Mesenteric fat pad (tissue), 1 donor: ENCODE measurements around the gene EXOC4. TPM values are rescaled to one million over a fixed set of nuclear protein-coding genes. Genes with fewer than 3 reads are reported as not detected.

Experiments used
- DNase-seq: peaks from one replicate; pipeline ENCODE4 v3.0.0-alpha.2; 2020; ENCODE audit warnings: low spot score
- total RNA-seq: library from RNA; stranded (reverse); fragmentation: NEBNext Ultra II Directional; extraction: Animal tissue kit (Norgen Biotek cat#: 25700); gene quantifications from one replicate; pipeline ENCODE4 v1.2.1, GENCODE V29; 2021
- donor health status: DM: yes; HTN: yes; CAD: no.

Gene EXOC4
- total RNA-seq, 1 donor from 2014 or later, result 79.3 TPM

DNA sequence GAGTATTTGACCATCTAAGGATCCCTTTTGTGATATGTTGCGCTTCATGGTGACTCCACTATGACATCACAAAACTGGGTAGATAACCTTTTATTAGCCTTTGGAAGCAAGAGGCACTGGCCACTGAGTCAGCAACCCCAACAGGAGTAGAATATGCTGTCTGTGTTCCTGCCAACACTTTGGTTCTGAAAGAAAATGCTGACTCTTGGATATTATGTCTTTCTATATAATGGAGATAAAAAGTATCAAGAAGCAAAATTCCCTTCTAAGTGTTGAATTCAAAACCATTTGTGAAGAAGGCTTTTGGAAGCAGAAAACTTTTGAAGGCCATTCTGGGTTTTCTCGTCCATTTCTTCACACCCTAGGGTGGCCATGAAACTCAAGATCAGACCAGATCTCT, 528.0 kb downstream of the EXOC4 start:
- DNase-seq, result no peak

DNA sequence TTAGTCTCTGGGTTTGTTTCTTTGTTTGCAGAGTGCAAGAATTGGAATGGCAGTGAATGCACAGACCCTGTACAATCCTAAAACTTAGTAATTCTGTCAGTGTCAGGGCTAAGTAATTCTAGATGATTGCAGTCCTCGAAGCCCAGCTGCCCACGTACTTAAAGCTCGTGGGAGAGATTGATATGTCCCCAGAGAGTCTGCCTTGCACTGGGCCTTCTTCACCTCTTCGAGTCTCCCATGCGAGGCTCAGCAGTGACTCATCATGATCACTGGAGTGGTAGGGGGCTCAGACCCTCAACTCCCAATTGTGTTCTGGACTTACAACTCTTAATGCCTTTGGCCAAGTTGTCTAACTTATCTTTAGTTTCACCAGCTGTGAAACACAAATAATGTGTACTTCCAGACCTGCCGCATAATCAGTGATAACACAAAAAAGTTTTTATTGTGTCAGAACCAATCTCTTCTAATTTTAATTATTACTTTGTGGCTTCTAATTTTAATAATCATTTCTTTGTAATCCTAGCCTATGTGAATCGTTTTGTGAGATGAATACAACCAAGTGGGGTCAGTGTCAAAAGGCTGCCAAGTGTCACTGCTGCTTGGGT, 528.7 kb downstream of the EXOC4 start:
- no peak for DNase-seq

GRCh38 chr7:133782470-133782869, 529.6 kb downstream of the EXOC4 start:
- DNase-seq, result no peak

GRCh38 chr7:133783276-133783675, 530.4 kb downstream of the EXOC4 start:
- DNase-seq, result no peak

DNA sequence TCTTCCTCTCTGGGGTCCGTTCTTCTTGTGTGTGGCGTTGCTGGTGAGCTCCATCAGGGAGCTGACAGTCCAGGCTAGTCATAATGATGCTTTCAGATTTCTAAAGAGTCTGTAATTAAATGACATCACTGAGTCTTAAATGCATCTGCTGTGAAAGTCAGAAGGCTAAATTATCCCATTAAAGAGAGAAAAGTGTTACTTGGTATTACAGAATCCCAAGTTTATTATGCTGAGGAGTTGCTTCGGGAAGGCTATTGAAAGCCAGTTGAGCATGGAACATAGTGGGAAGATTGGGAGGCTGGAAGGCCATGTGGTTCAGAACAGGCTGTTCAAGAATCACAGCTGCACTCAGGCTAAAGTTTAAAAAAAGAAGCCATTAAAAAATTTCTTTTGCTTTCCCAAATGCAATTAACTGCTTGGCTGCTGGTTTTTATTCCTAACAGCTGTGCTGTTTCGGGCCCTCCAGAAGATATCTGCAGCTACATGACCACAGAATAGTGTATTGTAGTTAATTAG, 531.7 kb downstream of the EXOC4 start:
- DNase-seq, result no peak

DNA sequence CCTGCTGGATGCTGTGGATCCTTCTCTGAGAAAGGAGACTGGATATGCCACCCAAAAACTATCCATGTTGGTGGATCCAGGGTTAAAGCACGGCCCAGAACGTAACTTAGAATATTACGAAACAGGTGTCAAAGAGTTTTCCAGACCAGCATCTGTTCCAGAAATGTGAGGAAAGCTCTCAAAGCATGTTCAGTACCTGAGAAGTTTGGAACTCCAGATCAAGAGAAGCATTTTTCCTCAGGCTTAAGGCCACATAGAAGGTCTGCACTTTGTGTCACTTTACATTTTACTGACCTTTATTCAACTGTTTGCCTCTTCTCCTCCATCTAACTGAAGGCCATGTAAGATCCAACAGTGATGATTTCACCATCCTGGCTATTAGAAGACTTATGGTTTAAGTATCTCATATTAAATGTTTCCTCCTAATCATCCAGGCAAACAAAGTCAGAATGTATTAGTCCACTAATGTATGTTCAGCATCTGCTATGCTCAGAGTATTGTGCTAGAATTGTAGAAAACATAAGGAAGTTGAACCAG, 533.6 kb downstream of the EXOC4 start:
- no peak for DNase-seq

DNA sequence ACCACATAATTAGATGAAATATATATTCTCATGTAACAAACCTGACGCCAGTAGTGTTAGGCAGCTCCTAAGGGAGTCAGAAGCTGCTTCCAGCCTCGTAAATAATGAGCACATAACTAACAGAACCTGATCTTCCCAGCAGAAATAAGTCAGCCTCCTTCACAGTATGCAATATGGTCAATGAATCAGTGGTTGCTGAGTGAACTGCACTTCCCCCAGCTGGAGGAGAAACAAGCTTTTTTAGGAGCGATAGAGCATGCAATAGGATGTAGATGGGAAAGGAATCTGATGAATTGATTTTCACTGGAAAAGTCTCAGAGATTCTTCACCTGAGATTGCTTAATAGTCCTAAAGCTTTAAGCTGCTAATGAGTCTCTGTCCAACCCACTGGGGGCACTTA, 537.1 kb downstream of the EXOC4 start:
- no peak for DNase-seq

DNA sequence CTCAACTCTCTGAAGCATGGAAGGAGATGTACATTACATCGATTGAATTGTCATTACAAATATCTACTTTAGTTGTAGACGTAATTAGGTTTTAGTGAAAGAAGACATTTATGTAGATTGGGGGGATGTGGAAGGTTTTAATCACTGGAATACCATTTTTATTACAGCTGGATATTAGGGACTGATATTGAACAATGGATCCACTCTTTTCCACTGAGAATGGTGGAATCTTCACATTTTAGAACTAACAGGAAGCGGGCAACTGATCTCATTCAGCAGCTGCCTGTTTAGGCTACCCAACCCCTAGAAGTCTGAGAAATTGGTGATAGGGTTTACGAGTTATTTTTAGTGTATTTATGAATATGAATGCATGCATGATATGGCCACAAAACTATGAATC, 538.0 kb downstream of the EXOC4 start:
- no peak for DNase-seq

- DNase-seq, result no peak
Observed at GRCh38 chr7:133794479-133794878, 541.6 kb downstream of the EXOC4 start.

DNA sequence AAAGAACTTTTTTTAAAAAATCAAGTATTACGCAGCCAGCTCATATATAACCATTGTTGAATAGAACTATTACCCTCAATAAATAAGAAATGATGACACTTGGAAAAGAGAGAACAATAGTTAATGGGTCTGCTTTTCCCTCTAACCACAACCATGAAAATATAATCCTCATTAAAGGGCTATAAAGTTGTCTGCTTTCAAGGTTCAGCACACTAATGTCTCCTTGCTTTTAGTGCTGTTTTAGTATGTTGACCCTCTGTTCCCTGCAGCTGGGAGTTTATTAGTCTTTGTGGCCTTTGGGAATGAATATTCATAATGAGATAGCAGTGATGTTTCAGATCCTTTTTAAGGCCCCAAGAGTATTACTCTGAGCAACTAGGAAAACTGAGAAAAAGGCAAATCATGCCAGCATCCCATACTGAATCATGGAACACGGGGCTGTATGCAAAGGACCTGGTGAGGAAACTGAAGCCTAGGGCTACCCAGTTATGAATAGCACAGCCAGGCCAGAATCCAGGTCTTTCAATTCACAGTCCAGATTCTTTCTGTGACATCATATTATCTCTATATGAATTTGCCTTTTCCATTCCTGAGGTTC, 542.3 kb downstream of the EXOC4 start:
- no peak for DNase-seq

DNA sequence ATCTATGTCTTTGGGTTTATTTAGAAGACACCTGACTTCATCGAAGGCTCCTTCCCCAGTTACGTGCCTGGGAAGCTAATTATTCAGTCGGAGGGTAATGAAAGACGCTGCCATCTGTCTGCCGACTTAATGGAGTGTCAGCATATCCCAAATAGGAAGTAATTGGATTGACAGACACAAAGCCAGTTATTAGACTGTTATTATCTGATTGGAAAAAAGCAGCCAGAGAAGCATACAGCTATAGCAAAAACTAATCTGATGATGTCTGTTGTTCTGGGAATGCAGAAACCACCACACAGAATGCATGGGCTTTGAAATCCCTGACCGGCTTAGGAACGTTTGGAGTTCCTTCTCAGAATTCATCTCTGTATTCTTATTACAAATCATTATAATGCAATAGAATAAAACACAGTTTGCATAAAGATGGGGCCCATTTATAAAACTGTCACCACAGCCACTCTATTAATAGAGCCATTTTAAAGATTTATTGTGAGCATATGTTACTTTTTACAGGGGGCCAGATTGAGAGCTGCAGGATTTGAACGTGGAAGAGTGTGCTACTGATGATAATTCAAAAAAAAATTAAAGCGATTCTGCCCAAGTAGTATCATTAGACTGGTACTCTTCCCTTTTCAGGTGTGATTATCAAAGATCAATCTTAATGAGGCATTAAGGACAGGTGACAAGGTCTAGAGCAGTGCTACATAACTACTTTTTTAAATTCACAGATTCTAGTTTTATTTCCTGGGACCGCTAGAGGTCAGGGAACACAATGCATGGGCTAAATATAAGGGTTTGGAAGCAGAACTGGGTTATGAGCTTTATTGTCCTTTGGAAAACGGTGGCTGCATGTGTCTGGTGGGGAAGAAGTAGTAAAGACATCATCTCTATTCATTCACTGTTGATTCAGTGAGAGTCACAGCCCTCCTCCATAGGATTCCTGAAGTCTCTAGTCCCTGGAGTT, 544.2 kb downstream of the EXOC4 start:
- DNase-seq, result no peak

GRCh38 chr7:133797818-133798520, 545.1 kb downstream of the EXOC4 start:
- no peak for DNase-seq

DNA sequence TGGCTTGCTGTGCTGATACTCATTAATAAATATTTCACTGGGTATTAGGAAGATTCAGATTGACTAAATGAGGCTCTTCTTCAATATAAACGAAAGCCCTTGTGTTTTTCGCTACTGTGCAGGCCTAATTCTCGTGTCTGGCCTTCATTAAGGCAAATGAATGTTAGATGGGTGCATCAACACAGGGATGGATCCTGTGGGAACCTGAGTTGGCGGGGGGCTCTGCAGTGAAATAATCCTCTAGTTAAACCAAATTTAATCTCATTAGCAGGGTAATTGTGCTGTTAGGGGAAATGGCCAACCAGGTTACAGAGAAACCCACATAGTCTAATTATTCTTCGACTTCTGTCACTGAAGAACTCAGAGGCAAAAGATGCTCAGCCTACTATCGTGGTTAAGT, 548.5 kb downstream of the EXOC4 start:
- no peak for DNase-seq

- DNase-seq, result no peak
Observed at GRCh38 chr7:133804127-133804526, 551.2 kb downstream of the EXOC4 start.

DNA sequence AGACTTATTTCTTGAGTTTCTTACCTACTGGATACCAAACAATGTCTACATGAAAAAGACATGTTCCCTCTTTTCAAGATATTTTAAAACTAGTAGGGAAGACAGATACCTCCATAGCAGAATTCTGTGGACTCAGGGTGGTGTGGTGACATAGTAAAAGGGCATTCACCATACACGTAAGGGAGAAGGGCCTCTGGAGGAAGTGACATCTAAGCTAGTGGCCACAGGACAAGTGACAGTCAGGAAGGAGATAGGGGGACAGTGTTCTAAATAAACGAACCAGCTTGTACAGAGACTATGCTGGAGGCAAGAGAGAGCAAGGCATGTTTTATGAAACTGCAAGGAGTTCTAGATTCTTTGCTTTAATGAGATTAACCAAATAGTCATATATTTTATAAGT, 552.5 kb downstream of the EXOC4 start:
- DNase-seq, result no peak

- no peak for DNase-seq
Observed at GRCh38 chr7:133807624-133808492, 555.0 kb downstream of the EXOC4 start.

GRCh38 chr7:133808493-133808866, 555.6 kb downstream of the EXOC4 start:
- DNase-seq, result no peak

GRCh38 chr7:133812877-133813276, 560.0 kb downstream of the EXOC4 start:
- DNase-seq, result no peak

DNA sequence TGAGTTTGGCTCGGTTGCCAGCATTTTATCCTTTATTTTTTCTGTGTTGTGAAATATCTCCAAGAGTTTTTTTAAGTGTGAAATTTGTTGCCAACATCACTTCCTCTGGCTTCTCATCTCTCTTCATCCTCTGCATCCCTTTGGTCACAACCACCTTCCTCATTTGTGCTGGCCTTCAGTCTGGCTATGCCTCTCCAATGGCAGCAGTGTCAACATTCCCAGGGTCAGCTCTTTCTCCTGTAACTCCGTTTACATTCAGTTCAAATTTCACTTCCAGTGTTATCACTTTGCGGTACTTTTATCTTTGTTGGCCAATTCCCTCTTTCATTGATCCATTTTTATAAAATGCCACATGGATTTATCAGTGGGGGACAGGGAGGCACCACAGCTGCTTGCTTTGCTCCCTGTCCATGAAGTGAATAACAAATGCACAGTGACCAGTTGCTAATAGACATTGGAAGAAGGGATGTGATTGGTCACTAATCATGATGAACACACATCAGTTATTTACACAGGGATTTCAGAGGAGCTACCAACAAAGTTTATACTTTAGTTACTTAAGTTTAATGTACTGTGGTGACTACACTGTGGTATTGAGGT, 562.8 kb downstream of the EXOC4 start:
- DNase-seq, result no peak

DNA sequence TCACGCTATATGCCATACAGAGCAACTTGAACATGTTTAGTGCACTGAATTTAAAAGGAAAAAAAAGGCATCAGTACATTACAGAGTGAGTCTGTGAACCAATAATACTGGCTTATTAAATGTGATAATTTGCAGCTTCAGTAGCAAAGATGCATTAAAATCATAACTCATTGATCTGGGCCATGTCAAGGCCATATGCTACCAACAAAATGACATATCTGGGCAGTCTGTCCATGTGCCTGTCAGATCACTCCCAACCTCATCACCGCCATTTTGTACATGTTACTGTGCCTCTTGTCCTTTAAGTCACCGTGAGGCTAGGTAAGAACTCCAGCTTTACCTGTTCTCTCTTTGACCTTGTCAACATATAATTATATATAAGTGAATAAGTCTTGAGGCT, 566.8 kb downstream of the EXOC4 start:
- DNase-seq, result no peak
